Astrocyte (in vitro differentiated cells and primary cell): ENCODE measurements around the gene NR6A1. TPM values are rescaled to one million over a fixed set of nuclear protein-coding genes. Genes with fewer than 3 reads are reported as not detected.
A peak's percentile ranks its signal among the peaks of the same experiment; 100 is the strongest.

Source experiments
- DNase-seq: peaks from one replicate; pipeline ENCODE4 v3.0.0-alpha.2; 2010; ENCODE audit warnings: low read depth
- FAIRE-seq: peaks from 2 replicates; lab custom pipeline; 2011; peaks lifted over from hg19 to GRCh38; lab: Jason Lieb, UNC
- H2AFZ ChIP-seq: 2 replicates; pipeline ENCODE4 v1.6.0; 2012; ENCODE audit warnings: low read depth, low read length, inconsistent platforms
- H3K27ac ChIP-seq: 2 replicates; pipeline ENCODE4 v1.5.1; 2011; ENCODE audit warnings: low read depth, low read length, inconsistent platforms
- H3K27me3 ChIP-seq: 2 replicates; pipeline ENCODE4 v1.6.0; 2011; ENCODE audit warnings: low read length, inconsistent platforms; ENCODE audit not compliant: insufficient read depth
- H3K36me3 ChIP-seq: 2 replicates; pipeline ENCODE4 v1.5.1; 2011; ENCODE audit warnings: low read length, inconsistent platforms; ENCODE audit not compliant: insufficient read depth
- H3K4me1 ChIP-seq: 2 replicates; pipeline ENCODE4 v1.5.1; 2011; ENCODE audit warnings: low read length, inconsistent platforms; ENCODE audit not compliant: insufficient read depth
- H3K4me2 ChIP-seq: 2 replicates; pipeline ENCODE4 v1.6.0; 2012; ENCODE audit warnings: low read length, inconsistent platforms
- H3K4me3 ChIP-seq: 2 replicates; pipeline ENCODE4 v1.5.1; 2011; ENCODE audit warnings: low read depth, mild to moderate bottlenecking, low read length, inconsistent platforms; ENCODE audit not compliant: insufficient read depth
- H3K79me2 ChIP-seq: 2 replicates; pipeline ENCODE4 v1.6.0; 2012; ENCODE audit warnings: mild to moderate bottlenecking, low read length, inconsistent platforms; ENCODE audit not compliant: insufficient read depth
- H3K9ac ChIP-seq: 2 replicates; pipeline ENCODE4 v1.6.0; 2012; ENCODE audit warnings: mild to moderate bottlenecking, low read length, inconsistent platforms
- H3K9me3 ChIP-seq: 2 replicates; pipeline ENCODE4 v1.5.1; 2012; ENCODE audit warnings: low read depth, mild to moderate bottlenecking, low read length, inconsistent platforms; ENCODE audit not compliant: insufficient read depth
- H4K20me1 ChIP-seq: 2 replicates; pipeline ENCODE4 v1.6.0; 2012; ENCODE audit warnings: low read length, inconsistent platforms; ENCODE audit not compliant: insufficient read depth
- H3K27ac Mint-ChIP-seq: one replicate; pipeline ENCODE4 v1.8.0; 2021; ENCODE audit warnings: mild to moderate bottlenecking, mixed read lengths; ENCODE audit not compliant: unreplicated experiment
- H3K27me3 Mint-ChIP-seq: one replicate; pipeline ENCODE4 v1.8.0; 2021; ENCODE audit warnings: low read depth, mixed read lengths; ENCODE audit not compliant: unreplicated experiment
- H3K36me3 Mint-ChIP-seq: one replicate; pipeline ENCODE4 v1.8.0; 2021; ENCODE audit warnings: low read depth, mixed read lengths; ENCODE audit not compliant: unreplicated experiment
- H3K4me1 Mint-ChIP-seq: one replicate; pipeline ENCODE4 v1.8.0; 2021; ENCODE audit warnings: low read depth, mixed read lengths; ENCODE audit not compliant: unreplicated experiment
- H3K4me3 Mint-ChIP-seq: one replicate; pipeline ENCODE4 v1.8.0; 2021; ENCODE audit warnings: mild to moderate bottlenecking, moderate library complexity, mixed read lengths; ENCODE audit not compliant: unreplicated experiment
- H3K9me3 Mint-ChIP-seq: one replicate; pipeline ENCODE4 v1.8.0; 2021; ENCODE audit warnings: mild to moderate bottlenecking, mixed read lengths; ENCODE audit not compliant: unreplicated experiment
- CTCF ChIP-seq: IDR thresholded peaks from 2 replicates; pipeline ENCODE4 v1.5.1; 2011; ENCODE audit warnings: low read depth, mild to moderate bottlenecking, inconsistent platforms, low read length, moderate library complexity; ENCODE audit not compliant: insufficient read depth
- EZH2 ChIP-seq: IDR thresholded peaks from 2 replicates; pipeline ENCODE4 v1.6.1; 2012; ENCODE audit warnings: mild to moderate bottlenecking, low read length, inconsistent platforms; ENCODE audit not compliant: insufficient read depth
- total RNA-seq: library from RNA; stranded (reverse); gene quantifications from 2 replicates; pipeline ENCODE4 v1.2.1, GENCODE V29; 2021

NR6A1 gene
- total RNA-seq, 1 donor from 2014 or later, result 20.8 TPM

GRCh38 chr9:124652615-124653393 is 118.3 kb downstream of the NR6A1 start:
- H3K27me3 Mint-ChIP-seq, result no peaks in the 10 kb centered on the region
- H3K36me3 Mint-ChIP-seq, result no peaks in the 10 kb centered on the region
- H3K27ac Mint-ChIP-seq, result peak overlapping the region; percentile 86

GRCh38 chr9:124652203-124652602 is 118.9 kb downstream of the NR6A1 start:
- Histone ChIP-seq H3K4me3 (no peak overlapping the region), H2AFZ (no peak overlapping the region), H3K9ac (peak overlapping the region; percentile 34), H3K4me2 (peak overlapping the region; percentile 54), H3K4me1 (peaks cover 16% of the 10 kb centered on the region), H4K20me1 (no peaks in the 10 kb centered on the region), H3K9me3 (no peaks in the 10 kb centered on the region), H3K36me3 (no peaks in the 10 kb centered on the region), H3K27me3 (no peaks in the 10 kb centered on the region), H3K79me2 (no peaks in the 10 kb centered on the region), H3K27ac (peak overlapping the region; percentile 66)
- FAIRE-seq (no peak), DNase-seq (no peak)
- peaks cover 19% of the 10 kb centered on the region for H3K4me1 Mint-ChIP-seq
- no peak overlapping the region for H3K4me3 Mint-ChIP-seq
- peak overlapping the region; percentile 86 for H3K27ac Mint-ChIP-seq
- H3K27me3 Mint-ChIP-seq, result no peaks in the 10 kb centered on the region
- TF ChIP-seq CTCF (no peak), EZH2 (no peak)
- H3K9me3 Mint-ChIP-seq, result no peaks in the 10 kb centered on the region
- H3K36me3 Mint-ChIP-seq, result no peaks in the 10 kb centered on the region

More at GRCh38 chr9:124652615-124653393, 118.3 kb downstream of the NR6A1 start:
- Mint-ChIP-seq H3K4me3 (no peak overlapping the region), H3K4me1 (peaks cover 24% of the 10 kb centered on the region), H3K9me3 (no peaks in the 10 kb centered on the region)
- no peak overlapping the region for H3K4me3 ChIP-seq
- TF ChIP-seq CTCF, result no peak
- TF ChIP-seq EZH2, result no peak
- no peaks in the 10 kb centered on the region for H3K36me3 ChIP-seq
- no peaks in the 10 kb centered on the region for H4K20me1 ChIP-seq
- peak; percentile 99 for DNase-seq
- no peaks in the 10 kb centered on the region for H3K27me3 ChIP-seq
- H3K4me2 ChIP-seq, result peak overlapping the region; percentile 54
- peak; percentile 82 for FAIRE-seq
- no peaks in the 10 kb centered on the region for H3K9me3 ChIP-seq
- H3K79me2 ChIP-seq, result no peaks in the 10 kb centered on the region
- no peak overlapping the region for H2AFZ ChIP-seq
- peak overlapping the region; percentile 34 for H3K9ac ChIP-seq
- peaks cover 22% of the 10 kb centered on the region for H3K4me1 ChIP-seq
- H3K27ac ChIP-seq, result peak overlapping the region; percentile 66

GRCh38 chr9:124645274-124645673 is 125.8 kb downstream of the NR6A1 start:
- DNase-seq, result no peak
- no peaks in the 10 kb centered on the region for H3K9me3 ChIP-seq
- no peaks in the 10 kb centered on the region for H3K79me2 ChIP-seq
- Mint-ChIP-seq H3K4me1 (peaks cover 3% of the 10 kb centered on the region), H3K36me3 (peaks cover 7% of the 10 kb centered on the region), H3K9me3 (peaks cover 4% of the 10 kb centered on the region), H3K27ac (no peak overlapping the region), H3K27me3 (no peaks in the 10 kb centered on the region), H3K4me3 (no peak overlapping the region)
- no peaks in the 10 kb centered on the region for H4K20me1 ChIP-seq
- no peak overlapping the region for H3K27ac ChIP-seq
- H3K4me1 ChIP-seq, result no peaks in the 10 kb centered on the region
- H3K36me3 ChIP-seq, result no peaks in the 10 kb centered on the region
- H2AFZ ChIP-seq, result no peak overlapping the region
- no peak overlapping the region for H3K9ac ChIP-seq
- no peak for FAIRE-seq
- no peak for TF ChIP-seq CTCF
- TF ChIP-seq EZH2, result no peak
- H3K4me2 ChIP-seq, result no peak overlapping the region
- H3K27me3 ChIP-seq, result no peaks in the 10 kb centered on the region
- no peak overlapping the region for H3K4me3 ChIP-seq
